Lower leg skin (tissue), 3 donors: ENCODE results near the gene SNRPF.

Source experiments
- POLR2A ChIP-seq, 2 donors: fragments of 450-650 bp; IDR thresholded peaks; one replicate each; pipeline ENCODE4 v1.6.1; 2016 to 2017; ENCODE audit warnings: antibody characterized with exemption in 2 of 2, mild to moderate bottlenecking in 1 of 2, moderate library complexity in 1 of 2
- TF ChIP-seq, protein P1 (sequence below), 3 donors: fragments of 450-650 bp; IDR thresholded peaks; one replicate each; pipeline ENCODE4 v1.5.1; 2016; ENCODE audit warnings: antibody characterized with exemption in 3 of 3, mild to moderate bottlenecking in 3 of 3, moderate library complexity in 2 of 3

- TF ChIP-seq POLR2A (IDR thresholded peaks at IDR 0.05) = no peak
- TF ChIP-seq, protein P1, sequence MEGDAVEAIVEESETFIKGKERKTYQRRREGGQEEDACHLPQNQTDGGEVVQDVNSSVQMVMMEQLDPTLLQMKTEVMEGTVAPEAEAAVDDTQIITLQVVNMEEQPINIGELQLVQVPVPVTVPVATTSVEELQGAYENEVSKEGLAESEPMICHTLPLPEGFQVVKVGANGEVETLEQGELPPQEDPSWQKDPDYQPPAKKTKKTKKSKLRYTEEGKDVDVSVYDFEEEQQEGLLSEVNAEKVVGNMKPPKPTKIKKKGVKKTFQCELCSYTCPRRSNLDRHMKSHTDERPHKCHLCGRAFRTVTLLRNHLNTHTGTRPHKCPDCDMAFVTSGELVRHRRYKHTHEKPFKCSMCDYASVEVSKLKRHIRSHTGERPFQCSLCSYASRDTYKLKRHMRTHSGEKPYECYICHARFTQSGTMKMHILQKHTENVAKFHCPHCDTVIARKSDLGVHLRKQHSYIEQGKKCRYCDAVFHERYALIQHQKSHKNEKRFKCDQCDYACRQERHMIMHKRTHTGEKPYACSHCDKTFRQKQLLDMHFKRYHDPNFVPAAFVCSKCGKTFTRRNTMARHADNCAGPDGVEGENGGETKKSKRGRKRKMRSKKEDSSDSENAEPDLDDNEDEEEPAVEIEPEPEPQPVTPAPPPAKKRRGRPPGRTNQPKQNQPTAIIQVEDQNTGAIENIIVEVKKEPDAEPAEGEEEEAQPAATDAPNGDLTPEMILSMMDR (IDR thresholded peaks at IDR 0.05) = no peak
These were observed 7.1 kb upstream of the SNRPF start for GRCh38 chr12:95851606-95852005.
